HEK293 (cell line): ENCODE data around the gene HOXA3.

Experiments
- KLF17 ChIP-seq: fragments of 450-650 bp; formaldehyde crosslinking; IDR thresholded peaks from 2 replicates; pipeline ENCODE4 v1.5.1; 2016; ENCODE audit warnings: missing biosample characterization, missing genetic modification characterization
- KLF7 ChIP-seq: fragments of 450-650 bp; formaldehyde crosslinking; IDR thresholded peaks from 2 replicates; pipeline ENCODE4 v1.5.1; 2016; ENCODE audit warnings: missing biosample characterization, missing genetic modification characterization, borderline replicate concordance
- PRDM1 ChIP-seq: fragments of 450-650 bp; formaldehyde crosslinking; IDR thresholded peaks from 2 replicates; pipeline ENCODE4; 2016; ENCODE audit warnings: missing biosample characterization, missing genetic modification characterization
- PRDM4 ChIP-seq: fragments of 450-650 bp; formaldehyde crosslinking; IDR thresholded peaks from 2 replicates; pipeline ENCODE4 v1.5.1; 2017; ENCODE audit warnings: missing biosample characterization, missing genetic modification characterization
- RBAK ChIP-seq: fragments of 450-650 bp; formaldehyde crosslinking; IDR thresholded peaks from 2 replicates; pipeline ENCODE4 v1.5.1; 2016; ENCODE audit warnings: missing biosample characterization, missing genetic modification characterization
- SP2 ChIP-seq: fragments of 450-650 bp; formaldehyde crosslinking; IDR thresholded peaks from 2 replicates; pipeline ENCODE4 v1.5.1; 2016; ENCODE audit warnings: missing biosample characterization, missing genetic modification characterization
- TRIM28 ChIP-seq: IDR thresholded peaks from 2 replicates; pipeline ENCODE4 v1.6.1; 2011; ENCODE audit warnings: low read length, control low read depth, borderline replicate concordance
- ZFP41 ChIP-seq: fragments of 450-650 bp; formaldehyde crosslinking; IDR thresholded peaks from 2 replicates; pipeline ENCODE4 v1.5.1; 2016; ENCODE audit warnings: missing biosample characterization, missing genetic modification characterization, borderline replicate concordance
- ZNF114 ChIP-seq: fragments of 450-650 bp; formaldehyde crosslinking; IDR thresholded peaks from 2 replicates; pipeline ENCODE4 v1.5.0; 2017; ENCODE audit warnings: missing biosample characterization, missing genetic modification characterization
- ZNF132 ChIP-seq: fragments of 450-650 bp; formaldehyde crosslinking; IDR thresholded peaks from 2 replicates; pipeline ENCODE4 v1.5.1; 2017; ENCODE audit warnings: missing biosample characterization, missing genetic modification characterization, borderline replicate concordance
- ZNF148 ChIP-seq: fragments of 450-650 bp; formaldehyde crosslinking; IDR thresholded peaks from 2 replicates; pipeline ENCODE4 v1.5.0; 2017; ENCODE audit warnings: missing biosample characterization, missing genetic modification characterization, borderline replicate concordance
- ZNF274 ChIP-seq, 2 experiments: fragments of 200-500 bp in 1 of 2; fragments of 450-650 bp in 1 of 2; sonication (Bioruptor generic) in 1 of 2; formaldehyde crosslinking in 1 of 2; IDR thresholded peaks; 2 replicates each; pipeline versions ENCODE4 v1.5.1 to v1.6.1; 2014 to 2016; ENCODE audit warnings: borderline replicate concordance in 1 of 2, inconsistent platforms in 1 of 2, low read length in 1 of 2, missing biosample characterization in 1 of 2, missing genetic modification characterization in 1 of 2
- ZNF48 ChIP-seq: fragments of 450-650 bp; formaldehyde crosslinking; IDR thresholded peaks from 2 replicates; pipeline ENCODE4 v1.5.1; 2016; ENCODE audit warnings: missing biosample characterization, missing genetic modification characterization
- ZNF530 ChIP-seq: fragments of 450-650 bp; formaldehyde crosslinking; IDR thresholded peaks from 2 replicates; pipeline ENCODE4 v1.5.1; 2016; ENCODE audit warnings: low read depth, missing biosample characterization, missing genetic modification characterization
- ZNF544 ChIP-seq: fragments of 450-650 bp; formaldehyde crosslinking; IDR thresholded peaks from 2 replicates; pipeline ENCODE4 v1.5.0; 2017; ENCODE audit warnings: missing biosample characterization, missing genetic modification characterization
- ZNF561 ChIP-seq: fragments of 450-650 bp; IDR thresholded peaks from 2 replicates; pipeline ENCODE4 v1.5.1; 2018; ENCODE audit warnings: missing biosample characterization, missing genetic modification characterization, borderline replicate concordance
- ZNF600 ChIP-seq: fragments of 450-650 bp; formaldehyde crosslinking; IDR thresholded peaks from 2 replicates; pipeline ENCODE4 v1.5.1; 2016; ENCODE audit warnings: missing biosample characterization, missing genetic modification characterization
- ZNF629 ChIP-seq: fragments of 450-650 bp; formaldehyde crosslinking; IDR thresholded peaks from 2 replicates; pipeline ENCODE4 v1.5.1; 2017; ENCODE audit warnings: missing biosample characterization, missing genetic modification characterization
- ZNF654 ChIP-seq: fragments of 450-650 bp; formaldehyde crosslinking; IDR thresholded peaks from 2 replicates; pipeline ENCODE4 v1.5.1; 2016; ENCODE audit warnings: low read depth, missing biosample characterization, missing genetic modification characterization
- ZNF658 ChIP-seq: fragments of 450-650 bp; formaldehyde crosslinking; IDR thresholded peaks from 2 replicates; pipeline ENCODE4; 2016; ENCODE audit warnings: missing biosample characterization, missing genetic modification characterization
- ZNF660 ChIP-seq: fragments of 450-650 bp; IDR thresholded peaks from 2 replicates; pipeline ENCODE4 v1.5.1; 2018; ENCODE audit warnings: missing biosample characterization, mild to moderate bottlenecking, missing genetic modification characterization
- ZNF707 ChIP-seq: fragments of 450-650 bp; formaldehyde crosslinking; IDR thresholded peaks from 2 replicates; pipeline ENCODE4 v1.5.1; 2016; ENCODE audit warnings: missing biosample characterization, missing genetic modification characterization
- ZNF76 ChIP-seq: fragments of 450-650 bp; formaldehyde crosslinking; IDR thresholded peaks from 2 replicates; pipeline ENCODE4; 2016; ENCODE audit warnings: low read depth, missing biosample characterization, missing genetic modification characterization, borderline replicate concordance
- ZNF843 ChIP-seq: fragments of 450-650 bp; formaldehyde crosslinking; IDR thresholded peaks from 2 replicates; pipeline ENCODE4 v1.5.1; 2016; ENCODE audit warnings: missing biosample characterization, missing genetic modification characterization
- ZXDB ChIP-seq: fragments of 450-650 bp; formaldehyde crosslinking; IDR thresholded peaks from 2 replicates; pipeline ENCODE4 v1.5.1; 2016; ENCODE audit warnings: missing biosample characterization, missing genetic modification characterization
- TF ChIP-seq, protein P1 (sequence below): fragments of 450-650 bp; IDR thresholded peaks from 2 replicates; pipeline ENCODE4 v1.5.1; 2018; ENCODE audit warnings: missing biosample characterization, mild to moderate bottlenecking, missing genetic modification characterization
- TF ChIP-seq, protein P2 (sequence below): fragments of 450-650 bp; formaldehyde crosslinking; IDR thresholded peaks from 2 replicates; pipeline ENCODE4 v1.5.1; 2016; ENCODE audit warnings: missing biosample characterization, missing genetic modification characterization
- TF ChIP-seq, protein P3 (sequence below): fragments of 450-650 bp; formaldehyde crosslinking; IDR thresholded peaks from 2 replicates; pipeline ENCODE4 v1.5.1; 2016; ENCODE audit warnings: missing biosample characterization, missing genetic modification characterization

The HOXA3 gene

DNA sequence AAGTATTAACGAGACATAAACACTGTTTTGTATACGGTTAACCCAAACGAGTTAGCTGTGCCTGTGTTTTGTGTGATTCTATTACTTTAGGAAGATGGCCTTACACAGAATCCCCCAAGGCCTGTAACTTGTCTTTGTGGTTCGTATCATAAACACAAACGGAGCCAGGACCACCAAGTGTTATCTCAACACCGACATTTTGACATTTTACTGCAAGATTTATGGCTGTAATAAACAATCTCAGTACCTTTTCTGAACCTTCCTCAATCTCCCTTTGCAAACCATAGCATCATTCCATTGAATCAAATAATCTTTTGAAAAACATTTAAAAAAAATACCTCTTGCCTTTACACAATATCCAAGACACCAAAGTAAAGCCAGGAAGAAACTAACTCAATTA is 19.4 kb downstream of the HOXA3 start (continued):
- TF ChIP-seq ZNF76 (tag by site-specific recombination) (no peak), ZNF654 (tag by site-specific recombination) (no peak; the same call in 1 of the 2 replicates), ZNF148 (no peak), ZNF544 (no peak), ZNF660 (tag by site-specific recombination) (no peak), ZFP41 (tag by site-specific recombination) (no peak), SP2 (tag by site-specific recombination) (no peak), KLF17 (no peak), ZNF843 (tag by site-specific recombination) (peak; percentile 84), ZNF561 (tag by site-specific recombination) (0 out of 2 replicates have a peak, but pooled peaks have one; percentile 24), RBAK (tag by site-specific recombination) (no peak), ZNF600 (tag by site-specific recombination) (no peak), KLF7 (no peak), ZNF629 (tag by site-specific recombination) (peak; percentile 28; the same call in 1 of the 2 replicates), PRDM4 (tag by site-specific recombination) (peak; percentile 64), ZXDB (tag by site-specific recombination) (peak; percentile 74), ZNF114 (tag by site-specific recombination) (no peak), ZNF274 (IDR thresholded peaks at IDR 0.05; ENCODE audit: low read length) (no peak), ZNF274 (tag by site-specific recombination; IDR thresholded peaks at IDR 0.05; ENCODE audit: borderline replicate concordance) (no peak), ZNF530 (tag by site-specific recombination) (no peak), ZNF132 (no peak), ZNF707 (no peak), ZNF658 (tag by site-specific recombination) (no peak), PRDM1 (tag by site-specific recombination) (no peak), TRIM28 (no peak), ZNF48 (no peak)
- TF ChIP-seq, protein P1, sequence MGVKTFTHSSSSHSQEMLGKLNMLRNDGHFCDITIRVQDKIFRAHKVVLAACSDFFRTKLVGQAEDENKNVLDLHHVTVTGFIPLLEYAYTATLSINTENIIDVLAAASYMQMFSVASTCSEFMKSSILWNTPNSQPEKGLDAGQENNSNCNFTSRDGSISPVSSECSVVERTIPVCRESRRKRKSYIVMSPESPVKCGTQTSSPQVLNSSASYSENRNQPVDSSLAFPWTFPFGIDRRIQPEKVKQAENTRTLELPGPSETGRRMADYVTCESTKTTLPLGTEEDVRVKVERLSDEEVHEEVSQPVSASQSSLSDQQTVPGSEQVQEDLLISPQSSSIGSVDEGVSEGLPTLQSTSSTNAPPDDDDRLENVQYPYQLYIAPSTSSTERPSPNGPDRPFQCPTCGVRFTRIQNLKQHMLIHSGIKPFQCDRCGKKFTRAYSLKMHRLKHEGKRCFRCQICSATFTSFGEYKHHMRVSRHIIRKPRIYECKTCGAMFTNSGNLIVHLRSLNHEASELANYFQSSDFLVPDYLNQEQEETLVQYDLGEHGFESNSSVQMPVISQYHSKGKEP (tag by site-specific recombination) = no peak
- TF ChIP-seq, protein P2, sequence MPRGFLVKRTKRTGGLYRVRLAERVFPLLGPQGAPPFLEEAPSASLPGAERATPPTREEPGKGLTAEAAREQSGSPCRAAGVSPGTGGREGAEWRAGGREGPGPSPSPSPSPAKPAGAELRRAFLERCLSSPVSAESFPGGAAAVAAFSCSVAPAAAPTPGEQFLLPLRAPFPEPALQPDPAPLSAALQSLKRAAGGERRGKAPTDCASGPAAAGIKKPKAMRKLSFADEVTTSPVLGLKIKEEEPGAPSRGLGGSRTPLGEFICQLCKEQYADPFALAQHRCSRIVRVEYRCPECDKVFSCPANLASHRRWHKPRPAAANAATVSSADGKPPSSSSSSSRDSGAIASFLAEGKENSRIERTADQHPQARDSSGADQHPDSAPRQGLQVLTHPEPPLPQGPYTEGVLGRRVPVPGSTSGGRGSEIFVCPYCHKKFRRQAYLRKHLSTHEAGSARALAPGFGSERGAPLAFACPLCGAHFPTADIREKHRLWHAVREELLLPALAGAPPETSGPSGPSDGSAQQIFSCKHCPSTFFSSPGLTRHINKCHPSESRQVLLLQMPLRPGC (tag by site-specific recombination) = no peak
- TF ChIP-seq, protein P3, sequence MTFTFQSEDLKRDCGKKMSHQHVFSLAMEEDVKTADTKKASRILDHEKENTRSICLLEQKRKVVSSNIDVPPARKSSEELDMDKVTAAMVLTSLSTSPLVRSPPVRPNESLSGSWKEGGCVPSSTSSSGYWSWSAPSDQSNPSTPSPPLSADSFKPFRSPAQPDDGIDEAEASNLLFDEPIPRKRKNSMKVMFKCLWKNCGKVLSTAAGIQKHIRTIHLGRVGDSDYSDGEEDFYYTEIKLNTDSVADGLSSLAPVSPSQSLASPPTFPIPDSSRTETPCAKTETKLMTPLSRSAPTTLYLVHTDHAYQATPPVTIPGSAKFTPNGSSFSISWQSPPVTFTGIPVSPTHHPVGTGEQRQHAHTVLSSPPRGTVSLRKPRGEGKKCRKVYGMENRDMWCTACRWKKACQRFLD = no peak
